Spleen (tissue), 11 donors: ENCODE data around the gene SLC1A7. TPM values are rescaled to one million over a fixed set of nuclear protein-coding genes. Genes with fewer than 3 reads are reported as not detected.

Experiments used
- DNase-seq: peaks from one replicate; pipeline ENCODE4 v3.0.0-alpha.2; 2020
- H3K27ac ChIP-seq, 8 donors: fragments of 200-600 bp; sonication (generic) in 7 of 8; 1 replicate in 4 of 8; 2 replicates in 4 of 8; pipeline versions ENCODE4 v1.5.0 to v1.8.0; 2016 to 2021; ENCODE audit warnings: inconsistent platforms in 4 of 8, mild to moderate bottlenecking in 4 of 8, moderate library complexity in 1 of 8
- H3K27me3 ChIP-seq, 7 donors: fragments of 200-600 bp; sonication (generic) in 6 of 7; replicated peaks in 1 of 7; 1 replicate in 4 of 7; 2 replicates in 3 of 7; pipeline versions ENCODE4 v1.5.0 to v1.8.0; 2016 to 2021; ENCODE audit warnings: inconsistent platforms in 3 of 7, mild to moderate bottlenecking in 1 of 7
- H3K36me3 ChIP-seq, 6 donors: fragments of 200-600 bp; sonication (generic) in 5 of 6; 1 replicate in 4 of 6; 2 replicates in 2 of 6; pipeline versions ENCODE4 v1.5.0 to v1.8.0; 2016 to 2021; ENCODE audit warnings: inconsistent platforms in 2 of 6
- H3K4me1 ChIP-seq, 6 donors: fragments of 200-600 bp; sonication (generic) in 5 of 6; 1 replicate in 3 of 6; 2 replicates in 3 of 6; pipeline versions ENCODE4 v1.5.0 to v1.8.0; 2016 to 2021; ENCODE audit warnings: inconsistent platforms in 3 of 6
- H3K4me3 ChIP-seq, 8 donors: fragments of 200-600 bp; sonication (generic) in 7 of 8; 1 replicate in 4 of 8; 2 replicates in 4 of 8; pipeline versions ENCODE4 v1.5.0 to v1.8.0; 2016 to 2021; ENCODE audit warnings: inconsistent platforms in 4 of 8, mild to moderate bottlenecking in 4 of 8, moderate library complexity in 2 of 8
- H3K9me3 ChIP-seq, 8 donors: fragments of 200-600 bp; sonication (generic) in 7 of 8; 1 replicate in 4 of 8; 2 replicates in 4 of 8; pipeline versions ENCODE4 v1.5.0 to v1.8.0; 2016 to 2021; ENCODE audit warnings: inconsistent platforms in 4 of 8
- POLR2A ChIP-seq, 3 donors: fragments of 450-650 bp; IDR thresholded peaks; one replicate each; pipeline ENCODE4 v1.5.1; 2017; ENCODE audit warnings: antibody characterized with exemption in 3 of 3, mild to moderate bottlenecking in 1 of 3
- POLR2AphosphoS5 ChIP-seq, 3 donors: sonication (generic); formaldehyde crosslinking; IDR thresholded peaks; one replicate each; pipeline ENCODE4 v1.5.1; 2017; ENCODE audit warnings: antibody characterized with exemption in 3 of 3
- WGBS, 5 donors: extraction: QIAGEN DNeasy Blood & Tissue Kit in 3 of 5; methylation state at CpG; one replicate each; pipeline versions ENCODE4 v1.1.5 to v1.1.7; 2013 to 2018; 5-methylcytosine and 5-hydroxymethylcytosine counted together
- intact Hi-C: fragments of 100-400 bp; cut with DNase I; formaldehyde crosslinking; loops from one replicate; pipeline ENCODE4 v1.15.0; 2023; ENCODE audit warnings: low total_unique reads
- polyA plus RNA-seq, 3 donors: library from polyadenylated mRNA; stranded (reverse); fragments of 200-250 nt; gene quantifications; one replicate each; pipeline ENCODE4 v1.2.1, GENCODE V29; 2013
- total RNA-seq, 7 donors: library from RNA; depleted of rRNA in 3 of 7; stranded (reverse); fragments of >200 nt in 3 of 7; fragmentation: NEBNext Ultra II Directional in 4 of 7; extraction: Animal tissue kit (Norgen Biotek cat#: 25700) in 4 of 7; gene quantifications; one replicate each; pipeline versions ENCODE4 v1.1.0 to v1.2.1, GENCODE V29; 2016 to 2021
- TF ChIP-seq, protein P1 (sequence below), 11 experiments: fragments of 200-600 bp in 7 of 11; fragments of 450-650 bp in 4 of 11; sonication (generic) in 4 of 11; IDR thresholded peaks in 8 of 11; conservative IDR thresholded peaks in 3 of 11; 1 replicate in 7 of 11; 2 replicates in 4 of 11; pipeline versions ENCODE4 v1.4.0 to v1.8.0; 2016 to 2021; ENCODE audit warnings: antibody characterized with exemption in 11 of 11, inconsistent platforms in 4 of 11, mild to moderate bottlenecking in 1 of 11
- donor health status: healthy with polysubstance abuse.
- donor health status: DM: no; HTN: no; CAD: no; lungs with moderate emphysema.
- donor health status: DM: no; HTN: no; CAD: no.
- donor health status: Bipolar disorder and iron deficiency.
- donor health status: healthy.
- donor health status: DM: no; HTN: no; CAD: no.
- donor health status: DM: yes; HTN: yes; CAD: no.

Gene SLC1A7
- total and polyA plus RNA-seq, 10 donors: 0.02 to 0.19 (median 0.08) TPM; not detected in 6

DNA sequence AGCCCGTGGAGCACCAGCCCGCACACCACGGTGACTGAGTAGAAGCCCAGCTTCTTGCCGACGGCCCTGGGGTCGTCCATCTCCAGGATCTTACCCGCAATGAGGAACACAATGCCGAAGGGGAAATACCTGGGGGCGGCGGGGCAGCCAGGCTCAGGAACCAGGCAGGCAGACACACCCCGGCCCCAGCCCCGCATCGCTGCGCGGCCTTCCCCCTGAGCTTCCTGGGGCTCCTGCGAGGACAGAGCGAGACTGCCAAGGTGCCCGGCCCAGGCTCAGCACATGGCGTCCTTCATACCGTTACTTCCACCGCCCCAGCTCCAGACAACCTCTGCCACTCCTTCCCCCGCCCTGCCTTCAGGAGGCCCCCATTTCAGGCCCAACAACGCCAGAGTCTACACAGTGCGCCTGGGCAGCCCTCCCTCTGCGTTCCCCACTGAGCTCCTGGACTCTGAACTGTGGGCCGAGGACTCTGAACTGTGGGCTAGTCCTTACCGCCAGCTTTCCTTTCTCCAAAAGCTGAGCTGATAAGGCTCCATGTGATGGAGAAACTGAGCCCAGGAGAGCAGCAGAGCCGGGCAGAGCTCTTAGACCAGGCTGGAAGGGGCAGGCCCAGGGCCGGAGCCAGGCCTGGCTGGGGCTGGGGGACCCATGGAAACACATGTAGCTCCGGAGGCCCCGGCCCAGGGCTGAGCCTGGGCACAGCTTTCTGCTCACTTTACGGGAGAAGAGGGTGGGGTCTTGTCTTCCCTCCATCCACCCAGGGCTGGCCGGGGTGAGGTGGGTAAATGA, 49.6 kb downstream of the SLC1A7 start:
- intact Hi-C loops: no loop called here
- DNase-seq: no peak
- H3K9me3 ChIP-seq: no peaks in the 10 kb centered on the region
- no peak overlapping the region for H3K27ac ChIP-seq
- H3K4me1 ChIP-seq: no peaks in the 10 kb centered on the region
- peaks cover 0 to 17% (median 0%) of the 10 kb centered on the region in 7 donors for H3K27me3 ChIP-seq
- TF ChIP-seq POLR2AphosphoS5 (IDR thresholded peaks at IDR 0.05): no peak
- TF ChIP-seq, protein P1, sequence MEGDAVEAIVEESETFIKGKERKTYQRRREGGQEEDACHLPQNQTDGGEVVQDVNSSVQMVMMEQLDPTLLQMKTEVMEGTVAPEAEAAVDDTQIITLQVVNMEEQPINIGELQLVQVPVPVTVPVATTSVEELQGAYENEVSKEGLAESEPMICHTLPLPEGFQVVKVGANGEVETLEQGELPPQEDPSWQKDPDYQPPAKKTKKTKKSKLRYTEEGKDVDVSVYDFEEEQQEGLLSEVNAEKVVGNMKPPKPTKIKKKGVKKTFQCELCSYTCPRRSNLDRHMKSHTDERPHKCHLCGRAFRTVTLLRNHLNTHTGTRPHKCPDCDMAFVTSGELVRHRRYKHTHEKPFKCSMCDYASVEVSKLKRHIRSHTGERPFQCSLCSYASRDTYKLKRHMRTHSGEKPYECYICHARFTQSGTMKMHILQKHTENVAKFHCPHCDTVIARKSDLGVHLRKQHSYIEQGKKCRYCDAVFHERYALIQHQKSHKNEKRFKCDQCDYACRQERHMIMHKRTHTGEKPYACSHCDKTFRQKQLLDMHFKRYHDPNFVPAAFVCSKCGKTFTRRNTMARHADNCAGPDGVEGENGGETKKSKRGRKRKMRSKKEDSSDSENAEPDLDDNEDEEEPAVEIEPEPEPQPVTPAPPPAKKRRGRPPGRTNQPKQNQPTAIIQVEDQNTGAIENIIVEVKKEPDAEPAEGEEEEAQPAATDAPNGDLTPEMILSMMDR (IDR thresholded peaks at IDR 0.05 in 8 of 11, conservative IDR thresholded peaks at IDR 0.05 in 3 of 11): no peak
- no peak for TF ChIP-seq POLR2A (IDR thresholded peaks at IDR 0.05)
- whole genome bisulfite sequencing, 5 donors: 82 to 95% (median 87%) methylated on average over 31 to 33 of the region's 33 CpGs
- no peaks in the 10 kb centered on the region for H3K36me3 ChIP-seq
- H3K4me3 ChIP-seq: no peak overlapping the region

DNA sequence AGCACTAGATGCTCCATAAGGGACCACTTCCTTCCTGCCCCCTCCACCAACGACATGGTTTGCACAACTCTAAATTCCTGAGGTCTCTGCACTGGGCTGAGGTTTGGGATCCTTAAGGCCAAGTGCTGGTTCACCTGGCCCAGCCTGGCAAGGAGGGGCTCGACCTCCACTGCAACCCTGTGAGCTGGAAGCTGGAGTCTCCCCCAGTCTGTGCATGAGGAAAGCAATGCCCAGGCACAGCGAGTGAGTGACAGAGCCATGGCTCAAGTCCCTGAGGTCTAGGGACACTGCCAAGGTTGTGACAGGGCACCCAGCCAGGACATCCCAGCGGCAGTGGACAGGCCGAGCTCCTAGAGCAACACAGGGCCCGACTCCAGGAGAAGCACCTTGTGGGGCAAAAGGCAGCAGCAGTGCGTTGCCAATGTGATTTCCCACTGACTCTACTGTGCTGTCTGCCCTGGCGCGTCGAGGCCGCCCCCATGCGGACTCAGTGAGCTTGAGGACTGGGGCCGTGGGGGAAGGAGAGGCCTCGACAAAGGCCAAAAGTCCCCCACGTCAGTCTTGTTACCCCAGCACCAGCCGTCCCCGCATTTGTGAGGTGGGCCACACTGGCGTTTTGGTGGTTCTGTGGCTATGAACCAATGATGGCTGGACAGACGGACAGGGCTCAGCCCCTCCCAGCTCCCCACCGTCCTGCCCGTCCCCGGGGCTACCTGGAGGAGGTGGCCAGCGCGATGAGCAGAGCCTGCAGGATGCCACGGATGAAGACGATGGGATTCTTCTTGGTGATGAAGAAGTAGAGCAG, 50.4 kb downstream of the SLC1A7 start:
- TF ChIP-seq, protein P1 (IDR thresholded peaks at IDR 0.05 in 8 of 11, conservative IDR thresholded peaks at IDR 0.05 in 3 of 11): no peak
- TF ChIP-seq POLR2AphosphoS5 (IDR thresholded peaks at IDR 0.05) (no peak), POLR2A (IDR thresholded peaks at IDR 0.05) (no peak)
- DNase-seq: no peak

DNA sequence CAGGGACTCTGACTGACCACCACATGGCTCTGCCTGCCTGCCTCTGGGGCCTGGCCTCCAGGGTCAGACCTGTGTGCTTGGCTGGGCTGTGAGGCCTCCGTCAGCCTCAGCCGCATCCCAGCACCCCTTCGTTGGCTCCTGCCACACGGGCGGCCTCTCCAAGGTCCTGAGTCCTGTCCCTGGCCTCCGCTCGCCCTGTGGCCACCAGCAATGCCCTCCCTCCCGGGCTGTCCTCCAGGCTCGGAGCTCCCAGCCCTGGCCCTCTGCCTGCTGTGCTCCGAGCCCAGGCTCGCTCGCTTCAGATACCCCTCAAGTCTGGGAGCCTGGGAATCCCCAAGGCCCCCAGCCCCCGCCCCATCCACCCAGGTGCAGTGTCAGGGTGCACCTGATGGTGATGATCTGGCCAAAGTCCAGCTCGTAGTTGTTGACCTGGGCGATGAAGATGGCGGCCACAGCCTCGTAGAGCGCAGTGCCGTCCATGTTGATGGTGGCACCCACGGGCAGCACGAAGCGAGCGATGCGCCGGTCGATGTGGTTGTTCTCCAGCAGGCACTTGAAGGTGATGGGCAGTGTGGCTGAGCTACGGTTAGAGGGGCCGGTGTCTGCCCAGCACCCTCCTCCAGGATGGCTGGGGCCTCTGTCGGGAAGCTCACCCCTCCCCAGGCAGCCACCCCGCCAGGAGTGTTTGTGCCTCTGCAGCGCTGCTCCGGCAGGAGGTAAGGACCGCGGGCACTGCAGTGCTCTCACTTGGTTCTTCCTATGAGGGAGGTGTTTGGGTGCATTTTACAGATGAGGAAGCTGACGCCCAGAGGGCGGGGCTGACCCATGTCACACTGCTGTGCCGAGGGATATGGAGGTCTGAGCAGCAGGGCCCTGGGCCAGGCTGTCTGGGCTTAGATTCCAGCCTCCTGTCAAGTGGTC, 52.0 kb downstream of the SLC1A7 start:
- WGBS, 5 donors: 80 to 89% (median 85%) methylated on average over 18 to 37 of the region's 37 CpGs
- TF ChIP-seq, protein P1 (IDR thresholded peaks at IDR 0.05 in 8 of 11, conservative IDR thresholded peaks at IDR 0.05 in 3 of 11): no peak
- TF ChIP-seq POLR2AphosphoS5 (IDR thresholded peaks at IDR 0.05): no peak
- no peak for TF ChIP-seq POLR2A (IDR thresholded peaks at IDR 0.05)
- intact Hi-C loops: no loop called here
- H3K27ac ChIP-seq: no peak overlapping the region
- no peaks in the 10 kb centered on the region for H3K36me3 ChIP-seq
- DNase-seq: no peak
- H3K4me3 ChIP-seq: no peak overlapping the region
- no peaks in the 10 kb centered on the region for H3K4me1 ChIP-seq
- H3K27me3 ChIP-seq: peaks cover 0 to 17% (median 0%) of the 10 kb centered on the region in 7 donors
- H3K9me3 ChIP-seq: no peaks in the 10 kb centered on the region

More for the DNA sequence above, 50.4 kb downstream of the SLC1A7 start:
- H3K36me3 ChIP-seq: no peaks in the 10 kb centered on the region
- H3K9me3 ChIP-seq: no peaks in the 10 kb centered on the region
- no peak overlapping the region for H3K4me3 ChIP-seq
- peaks cover 0 to 17% (median 0%) of the 10 kb centered on the region in 7 donors for H3K27me3 ChIP-seq
- intact Hi-C loops: no loop called here
- H3K27ac ChIP-seq: no peak overlapping the region
- H3K4me1 ChIP-seq: no peaks in the 10 kb centered on the region
- 83 to 89% (median 86%) methylated on average over 12 to 26 of the region's 26 CpGs for WGBS, 5 donors
